ENCODE measurements around the gene FERMT2.

- no peak for TF ChIP-seq CTCF (IDR thresholded peaks at IDR 0.05)
- TF ChIP-seq POLR2AphosphoS5 (IDR thresholded peaks at IDR 0.05), result no peak
Measured at GRCh38 chr14:52836063-52836462, 114.8 kb downstream of the FERMT2 start.
